ENCODE data around the gene LITAFD. TPM values are rescaled to one million over a fixed set of nuclear protein-coding genes. Genes with fewer than 3 reads are reported as not detected.

The LITAFD gene
- total and polyA plus RNA-seq, 2 of the 4 experiments (the other 2 are of a cell fraction): not detected

- Histone ChIP-seq H3K56ac (ENCODE audit: extremely low read depth, insufficient read depth, low read length) (no peak overlapping the region), H4K91ac (ENCODE audit: insufficient read depth, low read depth, low read length) (no peak overlapping the region), H3K27ac (ENCODE audit: insufficient read depth, low read length) (no peak overlapping the region), H3K18ac (ENCODE audit: low read depth, low read length) (no peak overlapping the region), H3K27me3 (ENCODE audit: control insufficient read depth, insufficient read depth, low read length) (no peaks in the 10 kb centered on the region), H2BK5ac (ENCODE audit: low read depth, low read length, poor library complexity, severe bottlenecking) (no peak overlapping the region), H4K20me1 (ENCODE audit: insufficient read depth, low read length) (peaks cover 70% of the 10 kb centered on the region), H3K23ac (ENCODE audit: low read depth, low read length) (no peak overlapping the region), H3K36me3 (ENCODE audit: control insufficient read depth, insufficient read depth, low read length) (peaks cover 49% of the 10 kb centered on the region), H3K9me3 (ENCODE audit: control insufficient read depth, insufficient read depth, low read length) (no peaks in the 10 kb centered on the region), H2BK15ac (ENCODE audit: low read depth, low read length) (no peak overlapping the region), H4K8ac (ENCODE audit: low read depth in 2 of 2, low read length in 2 of 2) (no peak overlapping the region), H2AFZ (replicated peaks; ENCODE audit: low read length, poor library complexity) (no peak overlapping the region), H3K4me3 (ENCODE audit: insufficient read depth, low read depth, low read length) (no peak overlapping the region), H2BK120ac (ENCODE audit: low read depth, low read length) (no peak overlapping the region), H3K4me2 (ENCODE audit: low read depth, low read length) (no peak overlapping the region), H2BK20ac (ENCODE audit: low read depth, low read length) (no peak overlapping the region), H3K9ac (ENCODE audit: low read depth, low read length) (no peak overlapping the region), H3K4ac (ENCODE audit: low read depth, low read length) (no peak overlapping the region), H3K14ac (replicated peaks; ENCODE audit: low read depth, low read length) (no peak overlapping the region), H3K4me1 (ENCODE audit: control insufficient read depth, insufficient read depth, low read length) (peaks cover 21% of the 10 kb centered on the region), H2AK5ac (ENCODE audit: low read depth, low read length) (no peak overlapping the region), H2AK9ac (replicated peaks; ENCODE audit: low read depth, low read length, poor library complexity) (no peak overlapping the region), H3K79me1 (ENCODE audit: low read depth in 1 of 2, low read length in 2 of 2) (peaks cover 26 to 64% of the 10 kb centered on the region in 2 experiments; a peak in 3 of 4 replicates), H3K9me1 (ENCODE audit: insufficient read depth, low read length) (peaks cover 15% of the 10 kb centered on the region), H4K5ac (ENCODE audit: low read depth, low read length) (no peak overlapping the region)
- no peak for ATAC-seq (ENCODE audit: low read depth)
- TF ChIP-seq BHLHE40 (IDR thresholded peaks at IDR 0.05; ENCODE audit: low read depth, low read length) (no peak), SMC3 (IDR thresholded peaks at IDR 0.05; ENCODE audit: low read depth, low read length) (no peak), MAZ (IDR thresholded peaks at IDR 0.05; ENCODE audit: borderline replicate concordance, low read depth, low read length) (no peak), CEBPB (IDR thresholded peaks at IDR 0.05; ENCODE audit: low read depth, low read length) (no peak), RFX5 (IDR thresholded peaks at IDR 0.05; ENCODE audit: low read depth, low read length) (no peak), MXI1 (IDR thresholded peaks at IDR 0.05; ENCODE audit: borderline replicate concordance, low read depth, low read length) (no peak), FOS (IDR thresholded peaks at IDR 0.05; ENCODE audit: low read depth, low read length) (no peak), USF2 (IDR thresholded peaks at IDR 0.05; ENCODE audit: low read depth, low read length) (no peak)
- TF ChIP-seq, protein P1, sequence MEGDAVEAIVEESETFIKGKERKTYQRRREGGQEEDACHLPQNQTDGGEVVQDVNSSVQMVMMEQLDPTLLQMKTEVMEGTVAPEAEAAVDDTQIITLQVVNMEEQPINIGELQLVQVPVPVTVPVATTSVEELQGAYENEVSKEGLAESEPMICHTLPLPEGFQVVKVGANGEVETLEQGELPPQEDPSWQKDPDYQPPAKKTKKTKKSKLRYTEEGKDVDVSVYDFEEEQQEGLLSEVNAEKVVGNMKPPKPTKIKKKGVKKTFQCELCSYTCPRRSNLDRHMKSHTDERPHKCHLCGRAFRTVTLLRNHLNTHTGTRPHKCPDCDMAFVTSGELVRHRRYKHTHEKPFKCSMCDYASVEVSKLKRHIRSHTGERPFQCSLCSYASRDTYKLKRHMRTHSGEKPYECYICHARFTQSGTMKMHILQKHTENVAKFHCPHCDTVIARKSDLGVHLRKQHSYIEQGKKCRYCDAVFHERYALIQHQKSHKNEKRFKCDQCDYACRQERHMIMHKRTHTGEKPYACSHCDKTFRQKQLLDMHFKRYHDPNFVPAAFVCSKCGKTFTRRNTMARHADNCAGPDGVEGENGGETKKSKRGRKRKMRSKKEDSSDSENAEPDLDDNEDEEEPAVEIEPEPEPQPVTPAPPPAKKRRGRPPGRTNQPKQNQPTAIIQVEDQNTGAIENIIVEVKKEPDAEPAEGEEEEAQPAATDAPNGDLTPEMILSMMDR (conservative IDR thresholded peaks at IDR 0.05; ENCODE audit: low read depth, low read length): no peak
- TF ChIP-seq, protein P2, sequence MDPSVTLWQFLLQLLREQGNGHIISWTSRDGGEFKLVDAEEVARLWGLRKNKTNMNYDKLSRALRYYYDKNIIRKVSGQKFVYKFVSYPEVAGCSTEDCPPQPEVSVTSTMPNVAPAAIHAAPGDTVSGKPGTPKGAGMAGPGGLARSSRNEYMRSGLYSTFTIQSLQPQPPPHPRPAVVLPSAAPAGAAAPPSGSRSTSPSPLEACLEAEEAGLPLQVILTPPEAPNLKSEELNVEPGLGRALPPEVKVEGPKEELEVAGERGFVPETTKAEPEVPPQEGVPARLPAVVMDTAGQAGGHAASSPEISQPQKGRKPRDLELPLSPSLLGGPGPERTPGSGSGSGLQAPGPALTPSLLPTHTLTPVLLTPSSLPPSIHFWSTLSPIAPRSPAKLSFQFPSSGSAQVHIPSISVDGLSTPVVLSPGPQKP (IDR thresholded peaks at IDR 0.05; ENCODE audit: borderline replicate concordance, low read depth, low read length): no peak
- BruUV-seq (replicated peaks): no TSS peak
- no peak for DNase-seq
- intact Hi-C loops (cut with micrococcal nuclease): no loop called here
- ChIA-PET POLR2A (ENCODE audit: unreplicated experiment) (no interaction called here), CTCF (no interaction called here)
- WGBS, 2 experiments (ENCODE audit: extremely low coverage in 2 of 2, insufficient read length in 1 of 2): 96% methylated on average over 11 of the region's 15 CpGs; no CpG with 5 or more reads in 1 of the 2 experiments
- dilution Hi-C loops (cut with HindIII; ENCODE audit: low sequenced_read_pairs, unreplicated experiment): no loop called here
- in situ Hi-C loops (cut with MboI; ENCODE audit: low sequenced_read_pairs): no loop called here
Observed at GRCh38 chr16:8847623-8848022, 34.5 kb upstream of the LITAFD start.
